NCI-H2196 treated with DMSO at 0.1 percent for 48 hours (cell line): ENCODE results near the gene SLC35E4.
"Not testable (repeated sequence)": the region's sequence is repeated elsewhere in the genome, so short reads cannot be mapped to it uniquely, and the experiment has no call there.

ENCODE experiments used
- DNase-seq: peaks from one replicate; lab custom pipeline; 2025; ENCODE audit not compliant: unreplicated experiment; lab: John Stamatoyannopoulos, UW

Gene SLC35E4

GRCh38 chr22:30635273-30636225 lies at the start of gene SLC35E4:
Gene SLC35E4, plus strand, starts transcription at chr22:30635781. Its CDS starts 670 bp downstream, at chr22:30636451.
- peak; percentile 46 for DNase-seq

GRCh38 chr22:30586414-30586813 lies 49.2 kb upstream of the SLC35E4 start:
- no peak for DNase-seq

- DNase-seq: no peak
Measured at GRCh38 chr22:30591191-30591587, 44.4 kb upstream of the SLC35E4 start.

GRCh38 chr22:30591588-30592359 lies 43.8 kb upstream of the SLC35E4 start, which contains the start of gene PES1:
Gene PES1, minus strand, starts transcription at chr22:30591910. Its CDS starts 77 bp downstream, at chr22:30591833.
- peak; percentile 81 for DNase-seq

GRCh38 chr22:30592360-30592713 lies 43.2 kb upstream of the SLC35E4 start:
- not testable (repeated sequence) for DNase-seq

GRCh38 chr22:30596199-30596598 lies 39.4 kb upstream of the SLC35E4 start:
- DNase-seq: no peak

- DNase-seq: no peak
Measured at GRCh38 chr22:30596886-30597285, 38.7 kb upstream of the SLC35E4 start.

GRCh38 chr22:30598986-30599385 lies 36.6 kb upstream of the SLC35E4 start:
- no peak for DNase-seq

GRCh38 chr22:30600921-30601320 lies 34.7 kb upstream of the SLC35E4 start:
- DNase-seq: no peak

GRCh38 chr22:30601464-30601863 lies 34.1 kb upstream of the SLC35E4 start:
- DNase-seq: no peak

GRCh38 chr22:30602049-30602448 lies 33.5 kb upstream of the SLC35E4 start:
- DNase-seq: no peak

- no peak for DNase-seq
Measured at GRCh38 chr22:30603801-30604200, 31.8 kb upstream of the SLC35E4 start.

GRCh38 chr22:30604723-30605122 lies 30.9 kb upstream of the SLC35E4 start:
- DNase-seq: no peak

GRCh38 chr22:30605449-30606110 lies 30.0 kb upstream of the SLC35E4 start:
- no peak for DNase-seq

GRCh38 chr22:30606455-30607299 lies 28.9 kb upstream of the SLC35E4 start, which contains the start of gene TCN2:
Gene TCN2, plus strand, starts transcription at chr22:30607174. Its CDS starts 158 bp downstream, at chr22:30607332.
- peak; percentile 36 for DNase-seq

- no peak for DNase-seq
Measured at GRCh38 chr22:30607300-30607930, 28.2 kb upstream of the SLC35E4 start.

- DNase-seq: no peak
Measured at GRCh38 chr22:30607939-30608338, 27.6 kb upstream of the SLC35E4 start.

GRCh38 chr22:30609260-30610185 lies 26.1 kb upstream of the SLC35E4 start:
- DNase-seq: no peak

- DNase-seq: no peak
Measured at GRCh38 chr22:30610299-30610698, 25.3 kb upstream of the SLC35E4 start.
